ENCODE measurements around the gene GTF2H2C. TPM values are rescaled to one million over a fixed set of nuclear protein-coding genes. Genes with fewer than 3 reads are reported as not detected.

GTF2H2C gene
- total and polyA plus RNA-seq, 2 of the 8 experiments (the other 6 are each of a cell fraction or from before 2014, with no cell fraction given) = 20.8 to 45.1 TPM

- no peak overlapping the region for H4K8ac ChIP-seq (ENCODE audit: extremely low read depth, insufficient read depth, low read length)
- no peak overlapping the region for H4K5ac ChIP-seq (ENCODE audit: insufficient read length, low read depth, low read length)
- no peak overlapping the region for H3K9ac ChIP-seq (replicated peaks in 1 of 4; ENCODE audit: extremely low read depth in 1 of 4, low read depth in 3 of 4, low read length in 3 of 4)
- H2BK5ac ChIP-seq (ENCODE audit: low read depth, low read length) = no peak overlapping the region
- H3K27ac ChIP-seq (ENCODE audit: low read depth, low read length) = no peak overlapping the region
- no peak overlapping the region for H2AFZ ChIP-seq (ENCODE audit: low read length)
- no peak for FAIRE-seq
- no peak overlapping the region for H2BK12ac ChIP-seq (ENCODE audit: low read depth, low read length)
- no peaks in the 10 kb centered on the region for H3K4me1 ChIP-seq (replicated peaks in 1 of 4; ENCODE audit: control insufficient read depth in 3 of 4, insufficient read depth in 4 of 4, low read length in 3 of 4)
- no peaks in the 10 kb centered on the region for H3K23me2 ChIP-seq (ENCODE audit: low read depth, low read length)
- no peak overlapping the region for H4K91ac ChIP-seq (replicated peaks; ENCODE audit: insufficient read length, low read length)
- no peak overlapping the region for H2BK15ac ChIP-seq (ENCODE audit: low read length)
- no peak overlapping the region for H2BK20ac ChIP-seq (ENCODE audit: low read length)
- POLR2A ChIA-PET (ENCODE audit: partially characterized antibody) = no interaction called here
- H3K14ac ChIP-seq (ENCODE audit: insufficient read length) = no peak overlapping the region
- H3K9me3 ChIP-seq (ENCODE audit: insufficient read depth in 2 of 2, low read depth in 1 of 2, low read length in 1 of 2) = peaks cover 4 to 14% of the 10 kb centered on the region in 2 experiments; a peak in 2 of 4 replicates
- no peak overlapping the region for H3K18ac ChIP-seq (ENCODE audit: extremely low read depth, low read length)
- no peak overlapping the region for H3K4ac ChIP-seq (replicated peaks; ENCODE audit: insufficient read length, low read depth, low read length)
- 90% methylated on average over 4 of the region's 4 CpGs; no CpG with 5 or more reads in 1 of the 2 experiments for WGBS, 2 experiments (ENCODE audit: extremely low coverage in 1 of 2, insufficient coverage in 1 of 2, insufficient read length in 1 of 2, insufficient replicate concordance in 2 of 2, low coverage in 1 of 2, low lambda C conversion rate in 2 of 2, missing lambda C conversion rate in 1 of 2)
- CTCF ChIA-PET (ENCODE audit: partially characterized antibody) = interaction anchor here (0.6 kb wide), 1 partner anchor 1173 kb away, joined by 3 read pairs; no protein-coding TSS in a partner anchor
- no peak overlapping the region for H2BK120ac ChIP-seq (replicated peaks; ENCODE audit: low read depth, low read length)
- no peaks in the 10 kb centered on the region for H3K27me3 ChIP-seq (replicated peaks in 1 of 4; ENCODE audit: control insufficient read depth in 3 of 4, extremely low read depth in 1 of 4, insufficient read depth in 3 of 4, low read length in 3 of 4)
- no peak for DNase-seq (ENCODE audit: low read depth in 1 of 2, low spot score in 2 of 2)
- peaks cover 0 to 3% of the 10 kb centered on the region in 2 experiments; a peak in 3 of 4 replicates for H3K79me2 ChIP-seq (ENCODE audit: control insufficient read depth in 1 of 2, insufficient read depth in 2 of 2, low read length in 2 of 2)
- no peak overlapping the region for H2AK5ac ChIP-seq (ENCODE audit: low read depth, low read length)
- no peak overlapping the region for H3K23ac ChIP-seq (ENCODE audit: insufficient read length)
- H3K4me2 ChIP-seq (ENCODE audit: insufficient read depth in 1 of 2, low read depth in 2 of 2, low read length in 2 of 2) = no peak overlapping the region
- no peak overlapping the region for H3K4me3 ChIP-seq (ENCODE audit: extremely low read depth in 1 of 4, insufficient read depth in 2 of 4, low read depth in 3 of 4, low read length in 4 of 4)
- H3K36me3 ChIP-seq (ENCODE audit: control insufficient read depth in 2 of 4, insufficient read depth in 4 of 4, low read length in 3 of 4) = peaks cover 2 to 16% (median 9%) of the 10 kb centered on the region in 4 experiments; a peak in 5 of 8 replicates
- H3K56ac ChIP-seq (replicated peaks; ENCODE audit: insufficient read length, low read depth, low read length) = no peak overlapping the region
- peaks cover 2% of the 10 kb centered on the region; the same call in 1 of the 2 replicates for H3K79me1 ChIP-seq (ENCODE audit: low read depth, low read length)
- H4K20me1 ChIP-seq (replicated peaks in 1 of 2; ENCODE audit: control insufficient read depth in 1 of 2, insufficient read depth in 2 of 2, low read length in 2 of 2) = no peaks in the 10 kb centered on the region
- TF ChIP-seq ASH2L (IDR thresholded peaks at IDR 0.05; ENCODE audit: low read length) (no peak), BCL11A (IDR thresholded peaks at IDR 0.05; ENCODE audit: low read depth in 2 of 2, low read length in 2 of 2) (no peak), BACH1 (IDR thresholded peaks at IDR 0.05; ENCODE audit: low read length) (no peak), HDAC2 (IDR thresholded peaks at IDR 0.05; ENCODE audit: borderline replicate concordance in 1 of 2, low read depth in 2 of 2, low read length in 2 of 2) (no peak), HDAC6 (IDR thresholded peaks at IDR 0.05; ENCODE audit: low read depth, low read length) (no peak), NRF1 (IDR thresholded peaks at IDR 0.05; ENCODE audit: low read depth, low read length) (no peak)
These were observed 42.2 kb upstream of the GTF2H2C start for GRCh38 chr5:69517763-69518212.
